MM.1S (cell line): Measurements from ENCODE around the gene SFT2D3.

Experiments
- DNase-seq: peaks from one replicate; pipeline ENCODE4 v3.0.0-alpha.2; 2015
- H2AFZ ChIP-seq: fragments of 300-600 bp; sonication (generic); 2 replicates; pipeline ENCODE4 v1.6.0; 2016; ENCODE audit warnings: antibody characterized with exemption, low read length
- H3F3A ChIP-seq: fragments of 300-600 bp; sonication (generic); 2 replicates; pipeline ENCODE4 v1.6.1; 2016; ENCODE audit warnings: mild to moderate bottlenecking, antibody characterized with exemption, low read length, moderate library complexity, mixed read lengths; ENCODE audit not compliant: insufficient read depth
- H3K27ac ChIP-seq: fragments of 300-600 bp; sonication (generic); 2 replicates; pipeline ENCODE4 v1.5.1; 2016; ENCODE audit warnings: mild to moderate bottlenecking, low read length
- H3K27me3 ChIP-seq: fragments of 300-600 bp; sonication (generic); replicated peaks from 2 replicates; pipeline ENCODE4 v1.6.0; 2016; ENCODE audit warnings: low read length; ENCODE audit not compliant: insufficient read depth
- H3K36me3 ChIP-seq: fragments of 300-600 bp; sonication (generic); replicated peaks from 2 replicates; pipeline ENCODE4 v1.6.1; 2016; ENCODE audit warnings: mild to moderate bottlenecking, low read length, mixed read lengths; ENCODE audit not compliant: insufficient read depth
- H3K4me1 ChIP-seq: fragments of 300-600 bp; sonication (generic); 2 replicates; pipeline ENCODE4 v1.6.1; 2016; ENCODE audit warnings: low read length, mixed read lengths
- H3K4me2 ChIP-seq: fragments of 300-600 bp; sonication (generic); 2 replicates; pipeline ENCODE4 v1.6.0; 2016; ENCODE audit warnings: low read depth, low read length
- H3K4me3 ChIP-seq: fragments of 300-600 bp; sonication (generic); 2 replicates; pipeline ENCODE4 v1.5.1; 2016; ENCODE audit warnings: low read length, mixed read lengths
- H3K79me2 ChIP-seq: fragments of 300-600 bp; sonication (generic); 2 replicates; pipeline ENCODE4 v1.6.1; 2016; ENCODE audit warnings: mixed run types, low read length, mixed read lengths
- H3K9ac ChIP-seq: fragments of 300-600 bp; sonication (generic); 2 replicates; pipeline ENCODE4 v1.6.1; 2016; ENCODE audit warnings: low read length, mixed read lengths
- H3K9me2 ChIP-seq: fragments of 300-600 bp; sonication (generic); replicated peaks from 2 replicates; pipeline ENCODE4 v1.6.1; 2016; ENCODE audit warnings: mild to moderate bottlenecking, low read length, mixed read lengths; ENCODE audit not compliant: insufficient read depth
- H3K9me3 ChIP-seq: fragments of 300-600 bp; sonication (generic); replicated peaks from 2 replicates; pipeline ENCODE4 v1.6.1; 2016; ENCODE audit warnings: mild to moderate bottlenecking, low read length, mixed read lengths; ENCODE audit not compliant: insufficient read depth
- H4K20me1 ChIP-seq: fragments of 300-600 bp; sonication (generic); 2 replicates; pipeline ENCODE4 v1.6.1; 2016; ENCODE audit warnings: mild to moderate bottlenecking, low read length, moderate library complexity, mixed read lengths; ENCODE audit not compliant: insufficient read depth
- CTCF ChIP-seq: fragments of 300-600 bp; sonication (generic); IDR thresholded peaks from 2 replicates; pipeline ENCODE4 v1.5.1; 2016; ENCODE audit warnings: antibody characterized with exemption, low read length, mixed read lengths
- EZH2 ChIP-seq: fragments of 300-600 bp; sonication (generic); optimal IDR thresholded peaks from 2 replicates; pipeline ENCODE3; 2017; ENCODE audit warnings: low read depth, mild to moderate bottlenecking, antibody characterized with exemption, low read length, mixed read lengths
- EZH2phosphoT487 ChIP-seq: fragments of 300-600 bp; sonication (generic); IDR thresholded peaks from 2 replicates; pipeline ENCODE4 v1.6.1; 2018; ENCODE audit warnings: antibody characterized with exemption, low read length

SFT2D3 gene

GRCh38 chr2:127676906-127677305, 24.4 kb upstream of the SFT2D3 start:
- Histone ChIP-seq H3K4me2 (no peak overlapping the region), H3K9me2 (no peaks in the 10 kb centered on the region), H2AFZ (no peak overlapping the region), H3K9ac (no peak overlapping the region), H3K9me3 (no peaks in the 10 kb centered on the region), H3K4me3 (no peak overlapping the region), H3K79me2 (no peaks in the 10 kb centered on the region), H3K27me3 (peaks cover 43% of the 10 kb centered on the region), H3K27ac (no peak overlapping the region), H3K36me3 (no peaks in the 10 kb centered on the region), H4K20me1 (no peaks in the 10 kb centered on the region), H3K4me1 (no peaks in the 10 kb centered on the region), H3F3A (no peaks in the 10 kb centered on the region)
- TF ChIP-seq CTCF (no peak), EZH2phosphoT487 (no peak)
- no peak for DNase-seq

GRCh38 chr2:127678531-127678930, 22.8 kb upstream of the SFT2D3 start:
- TF ChIP-seq CTCF (no peak), EZH2 (no peak), EZH2phosphoT487 (no peak)
- Histone ChIP-seq H3K9ac (no peak overlapping the region), H3K79me2 (no peaks in the 10 kb centered on the region), H3K4me2 (no peak overlapping the region), H4K20me1 (no peaks in the 10 kb centered on the region), H3K27me3 (peaks cover 31% of the 10 kb centered on the region), H3K27ac (no peak overlapping the region), H3K9me2 (no peaks in the 10 kb centered on the region), H3K9me3 (no peaks in the 10 kb centered on the region), H3K4me3 (no peak overlapping the region), H3K36me3 (no peaks in the 10 kb centered on the region), H3F3A (no peaks in the 10 kb centered on the region), H2AFZ (no peak overlapping the region), H3K4me1 (no peaks in the 10 kb centered on the region)
- no peak for DNase-seq

- H3K27me3 ChIP-seq: peaks cover 27% of the 10 kb centered on the region
- H3K27ac ChIP-seq: no peak overlapping the region
- H4K20me1 ChIP-seq: no peaks in the 10 kb centered on the region
- no peak overlapping the region for H3K9ac ChIP-seq
- H3K79me2 ChIP-seq: no peaks in the 10 kb centered on the region
- TF ChIP-seq EZH2 (no peak), CTCF (no peak), EZH2phosphoT487 (no peak)
- H3K4me2 ChIP-seq: no peak overlapping the region
- no peak for DNase-seq
- H3K4me3 ChIP-seq: no peak overlapping the region
- H3K4me1 ChIP-seq: no peaks in the 10 kb centered on the region
- H2AFZ ChIP-seq: no peak overlapping the region
- no peaks in the 10 kb centered on the region for H3K9me3 ChIP-seq
- no peaks in the 10 kb centered on the region for H3F3A ChIP-seq
- H3K9me2 ChIP-seq: no peaks in the 10 kb centered on the region
- no peaks in the 10 kb centered on the region for H3K36me3 ChIP-seq
These were observed 22.3 kb upstream of the SFT2D3 start for GRCh38 chr2:127678991-127679390.
